ENCODE measurements around the gene B4GALNT2. TPM values are rescaled to one million over a fixed set of nuclear protein-coding genes. Genes with fewer than 3 reads are reported as not detected.
"Not testable (repeated sequence)": the region's sequence is repeated elsewhere in the genome, so short reads cannot be mapped to it uniquely, and the experiment has no call there.

The B4GALNT2 gene
- total RNA-seq, 4 donors from 2014 or later, result 0.04 to 0.98 (median 0.80) TPM

DNA sequence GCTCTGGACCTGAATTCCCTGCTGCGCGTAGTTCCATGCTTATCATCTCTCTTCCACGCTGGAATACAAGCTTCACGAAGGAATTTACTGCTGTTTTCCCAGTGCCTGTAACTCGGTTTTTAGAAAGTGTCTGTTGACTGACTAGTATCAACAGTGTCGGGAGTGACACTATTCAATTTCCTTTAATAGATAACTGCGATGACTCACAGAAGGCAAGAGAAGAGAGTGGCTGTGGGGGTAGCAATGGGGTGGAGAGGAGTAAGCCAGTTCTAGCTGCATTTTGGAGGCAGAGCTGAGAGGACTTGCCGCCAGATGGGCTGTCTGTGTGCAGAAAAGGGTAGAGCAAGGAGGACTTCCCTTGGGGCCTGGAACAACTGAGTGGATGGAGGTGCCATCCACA is 25.2 kb downstream of the B4GALNT2 start:
- TF ChIP-seq POLR2A (IDR thresholded peaks at IDR 0.05), result no peak
- TF ChIP-seq, protein P1, sequence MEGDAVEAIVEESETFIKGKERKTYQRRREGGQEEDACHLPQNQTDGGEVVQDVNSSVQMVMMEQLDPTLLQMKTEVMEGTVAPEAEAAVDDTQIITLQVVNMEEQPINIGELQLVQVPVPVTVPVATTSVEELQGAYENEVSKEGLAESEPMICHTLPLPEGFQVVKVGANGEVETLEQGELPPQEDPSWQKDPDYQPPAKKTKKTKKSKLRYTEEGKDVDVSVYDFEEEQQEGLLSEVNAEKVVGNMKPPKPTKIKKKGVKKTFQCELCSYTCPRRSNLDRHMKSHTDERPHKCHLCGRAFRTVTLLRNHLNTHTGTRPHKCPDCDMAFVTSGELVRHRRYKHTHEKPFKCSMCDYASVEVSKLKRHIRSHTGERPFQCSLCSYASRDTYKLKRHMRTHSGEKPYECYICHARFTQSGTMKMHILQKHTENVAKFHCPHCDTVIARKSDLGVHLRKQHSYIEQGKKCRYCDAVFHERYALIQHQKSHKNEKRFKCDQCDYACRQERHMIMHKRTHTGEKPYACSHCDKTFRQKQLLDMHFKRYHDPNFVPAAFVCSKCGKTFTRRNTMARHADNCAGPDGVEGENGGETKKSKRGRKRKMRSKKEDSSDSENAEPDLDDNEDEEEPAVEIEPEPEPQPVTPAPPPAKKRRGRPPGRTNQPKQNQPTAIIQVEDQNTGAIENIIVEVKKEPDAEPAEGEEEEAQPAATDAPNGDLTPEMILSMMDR (IDR thresholded peaks at IDR 0.05), result no peak
- H3K4me3 ChIP-seq (ENCODE audit: low read depth, poor library complexity, severe bottlenecking), result no peak overlapping the region
- peak in 1 of 2 donors; percentile 17 for DNase-seq (ENCODE audit: low spot score in 2 of 2)
- WGBS, 2 donors, result 76 to 82% methylated on average over 8 of the region's 8 CpGs
- intact Hi-C loops (cut with DNase I; ENCODE audit: low total_unique reads), result no loop called here

GRCh38 chr17:49162866-49163265 is 30.3 kb downstream of the B4GALNT2 start:
- no peak for TF ChIP-seq POLR2A (IDR thresholded peaks at IDR 0.05)
- TF ChIP-seq, protein P1 (IDR thresholded peaks at IDR 0.05), result no peak
- intact Hi-C loops (cut with DNase I; ENCODE audit: low total_unique reads), result no loop called here
- 61 to 70% methylated on average over 4 of the region's 4 CpGs for WGBS, 2 donors
- no peak overlapping the region for H3K4me3 ChIP-seq (ENCODE audit: low read depth, poor library complexity, severe bottlenecking)
- DNase-seq (ENCODE audit: low spot score in 2 of 2), result no peak

- no peak for DNase-seq (ENCODE audit: low spot score in 2 of 2)
- TF ChIP-seq POLR2A (IDR thresholded peaks at IDR 0.05), result no peak
- TF ChIP-seq, protein P1 (IDR thresholded peaks at IDR 0.05), result no peak
- intact Hi-C loops (cut with DNase I; ENCODE audit: low total_unique reads), result no loop called here
- H3K4me3 ChIP-seq (ENCODE audit: low read depth, poor library complexity, severe bottlenecking), result no peak overlapping the region
- 84 to 98% methylated on average over 2 of the region's 2 CpGs for WGBS, 2 donors
These were observed 32.6 kb downstream of the B4GALNT2 start for GRCh38 chr17:49165143-49165542.

GRCh38 chr17:49168706-49169105 is 36.1 kb downstream of the B4GALNT2 start:
- no peak overlapping the region for H3K4me3 ChIP-seq (ENCODE audit: low read depth, poor library complexity, severe bottlenecking)
- TF ChIP-seq, protein P1 (IDR thresholded peaks at IDR 0.05), result no peak
- no peak for TF ChIP-seq POLR2A (IDR thresholded peaks at IDR 0.05)
- intact Hi-C loops (cut with DNase I; ENCODE audit: low total_unique reads), result no loop called here
- 60 to 72% methylated on average over 9 of the region's 9 CpGs for WGBS, 2 donors
- DNase-seq (ENCODE audit: low spot score in 2 of 2), result no peak

DNA sequence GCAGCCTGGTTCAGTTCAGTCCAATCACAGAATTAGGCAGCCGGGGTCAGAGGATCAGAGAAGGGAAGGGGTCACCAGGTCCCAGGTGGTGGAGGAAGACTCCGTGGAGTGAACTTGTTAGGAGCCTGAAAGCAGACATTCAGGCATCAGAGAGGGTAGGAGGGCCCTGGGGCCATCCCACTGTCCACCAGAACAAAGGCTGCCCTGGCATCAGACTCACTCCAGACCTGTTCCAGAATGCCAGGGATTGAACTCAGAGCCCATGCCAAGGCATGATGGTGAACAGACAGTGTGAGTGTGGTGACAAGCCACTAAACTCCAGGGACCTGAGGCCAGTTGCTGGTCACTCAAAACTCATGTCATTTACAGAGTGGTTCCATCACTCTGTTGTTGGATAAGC is 37.6 kb downstream of the B4GALNT2 start:
- H3K4me3 ChIP-seq (ENCODE audit: low read depth, poor library complexity, severe bottlenecking), result no peak overlapping the region
- no peak for DNase-seq (ENCODE audit: low spot score in 2 of 2)
- TF ChIP-seq, protein P1 (IDR thresholded peaks at IDR 0.05), result no peak
- no peak for TF ChIP-seq POLR2A (IDR thresholded peaks at IDR 0.05)
- intact Hi-C loops (cut with DNase I; ENCODE audit: low total_unique reads), result no loop called here
- 79 to 94% methylated on average over 2 of the region's 2 CpGs for WGBS, 2 donors

- H3K4me3 ChIP-seq (ENCODE audit: low read depth, poor library complexity, severe bottlenecking); DNase-seq (ENCODE audit: low spot score in 2 of 2); intact Hi-C loops (cut with DNase I; ENCODE audit: low total_unique reads): not testable (repeated sequence)
- 84 to 86% methylated on average over 3 of the region's 3 CpGs for WGBS, 2 donors
These were observed 38.1 kb downstream of the B4GALNT2 start for GRCh38 chr17:49170711-49171110.

DNA sequence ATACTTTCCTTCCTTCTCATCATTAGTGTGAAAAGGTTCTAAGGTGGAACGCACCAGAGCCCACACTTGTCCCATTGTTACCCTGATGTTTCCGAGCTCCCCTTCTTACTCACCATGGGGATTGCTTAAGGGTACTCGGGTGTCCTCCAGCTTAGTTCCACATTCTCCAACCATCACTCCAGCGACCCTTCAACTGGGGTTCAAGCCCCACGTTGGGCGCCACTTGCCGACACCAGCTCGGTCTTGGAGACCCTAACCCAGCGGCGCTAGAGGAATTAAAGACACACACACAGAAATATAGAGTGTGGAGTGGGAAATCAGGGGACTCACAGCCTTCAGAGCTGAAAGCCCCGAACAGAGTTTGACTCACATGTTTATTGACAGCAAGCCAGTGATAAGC is 43.4 kb downstream of the B4GALNT2 start:
- H3K4me3 ChIP-seq (ENCODE audit: low read depth, poor library complexity, severe bottlenecking); DNase-seq (ENCODE audit: low spot score in 2 of 2); intact Hi-C loops (cut with DNase I; ENCODE audit: low total_unique reads): not testable (repeated sequence)
- 92% methylated on average over 11 of the region's 11 CpGs for WGBS, 2 donors
